GM06990 (cell line): ENCODE measurements around the gene HS3ST1.

ENCODE experiments used
- DNase-seq: peaks from one replicate; pipeline ENCODE4 v3.0.0-alpha.2; 2011; ENCODE audit not compliant: insufficient read length; ENCODE audit errors: extremely low read depth
- H3K27me3 ChIP-seq: replicated peaks from 2 replicates; pipeline ENCODE4 v1.6.0; 2011; ENCODE audit warnings: low read length; ENCODE audit not compliant: control insufficient read depth, insufficient read depth
- H3K36me3 ChIP-seq: 2 replicates; pipeline ENCODE4 v1.5.1; 2011; ENCODE audit warnings: low read length; ENCODE audit not compliant: control insufficient read depth, insufficient read depth
- H3K4me3 ChIP-seq: replicated peaks from 2 replicates; pipeline ENCODE4 v1.5.1; 2011; ENCODE audit warnings: low read depth, mild to moderate bottlenecking, control low read depth, low read length
- TF ChIP-seq, protein P1 (sequence below): IDR thresholded peaks from 2 replicates; pipeline ENCODE4 v1.5.1; 2011; ENCODE audit warnings: low read length, control low read depth, mild to moderate bottlenecking, inconsistent platforms; ENCODE audit not compliant: insufficient read depth, poor library complexity, severe bottlenecking

HS3ST1 gene

GRCh38 chr4:11355226-11355625, 73.5 kb downstream of the HS3ST1 start:
- no peaks in the 10 kb centered on the region for H3K27me3 ChIP-seq
- H3K36me3 ChIP-seq, result no peaks in the 10 kb centered on the region
- TF ChIP-seq, protein P1, sequence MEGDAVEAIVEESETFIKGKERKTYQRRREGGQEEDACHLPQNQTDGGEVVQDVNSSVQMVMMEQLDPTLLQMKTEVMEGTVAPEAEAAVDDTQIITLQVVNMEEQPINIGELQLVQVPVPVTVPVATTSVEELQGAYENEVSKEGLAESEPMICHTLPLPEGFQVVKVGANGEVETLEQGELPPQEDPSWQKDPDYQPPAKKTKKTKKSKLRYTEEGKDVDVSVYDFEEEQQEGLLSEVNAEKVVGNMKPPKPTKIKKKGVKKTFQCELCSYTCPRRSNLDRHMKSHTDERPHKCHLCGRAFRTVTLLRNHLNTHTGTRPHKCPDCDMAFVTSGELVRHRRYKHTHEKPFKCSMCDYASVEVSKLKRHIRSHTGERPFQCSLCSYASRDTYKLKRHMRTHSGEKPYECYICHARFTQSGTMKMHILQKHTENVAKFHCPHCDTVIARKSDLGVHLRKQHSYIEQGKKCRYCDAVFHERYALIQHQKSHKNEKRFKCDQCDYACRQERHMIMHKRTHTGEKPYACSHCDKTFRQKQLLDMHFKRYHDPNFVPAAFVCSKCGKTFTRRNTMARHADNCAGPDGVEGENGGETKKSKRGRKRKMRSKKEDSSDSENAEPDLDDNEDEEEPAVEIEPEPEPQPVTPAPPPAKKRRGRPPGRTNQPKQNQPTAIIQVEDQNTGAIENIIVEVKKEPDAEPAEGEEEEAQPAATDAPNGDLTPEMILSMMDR, result no peak
- H3K4me3 ChIP-seq, result no peak overlapping the region
- no peak for DNase-seq

- Histone ChIP-seq H3K4me3 (no peak overlapping the region), H3K36me3 (no peaks in the 10 kb centered on the region), H3K27me3 (no peaks in the 10 kb centered on the region)
- TF ChIP-seq, protein P1, result no peak
- DNase-seq, result no peak
Measured at GRCh38 chr4:11354531-11354930, 74.2 kb downstream of the HS3ST1 start.

DNA sequence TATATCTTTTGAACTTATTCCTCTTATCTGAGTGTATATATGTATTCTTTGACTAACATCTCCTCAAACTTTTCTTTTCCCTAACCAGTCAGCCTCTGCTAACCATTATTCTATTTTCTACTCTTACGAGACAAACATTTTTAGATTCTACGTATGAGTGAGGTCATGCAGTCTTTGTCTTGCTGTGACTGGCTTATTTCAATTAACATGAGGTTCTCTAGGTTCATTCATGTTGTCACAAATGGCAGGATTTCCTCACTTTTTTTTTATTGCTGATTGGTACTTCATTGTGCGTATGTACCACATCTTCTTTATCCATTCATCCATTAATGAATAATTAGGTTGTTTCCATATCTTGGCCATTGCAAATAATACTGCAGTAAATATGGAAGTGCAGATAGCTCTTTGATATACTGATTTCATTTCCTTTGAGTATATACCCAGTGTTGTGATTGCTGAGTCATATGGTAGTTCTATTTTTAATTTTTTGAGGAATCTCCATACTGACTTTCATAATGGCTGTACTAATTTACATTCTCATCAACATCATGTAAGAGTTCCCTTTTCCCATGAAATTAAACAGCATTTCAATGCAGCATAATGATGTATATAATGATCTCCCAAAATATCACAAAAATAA, 80.1 kb downstream of the HS3ST1 start:
- Histone ChIP-seq H3K27me3 (no peaks in the 10 kb centered on the region), H3K4me3 (no peak overlapping the region), H3K36me3 (no peaks in the 10 kb centered on the region)
- DNase-seq, result no peak
- TF ChIP-seq, protein P1, result no peak

- no peak for DNase-seq
- TF ChIP-seq, protein P1, result no peak
- H3K4me3 ChIP-seq, result no peak overlapping the region
- H3K27me3 ChIP-seq, result no peaks in the 10 kb centered on the region
- no peaks in the 10 kb centered on the region for H3K36me3 ChIP-seq
Measured at GRCh38 chr4:11344916-11345315, 83.8 kb downstream of the HS3ST1 start.

DNA sequence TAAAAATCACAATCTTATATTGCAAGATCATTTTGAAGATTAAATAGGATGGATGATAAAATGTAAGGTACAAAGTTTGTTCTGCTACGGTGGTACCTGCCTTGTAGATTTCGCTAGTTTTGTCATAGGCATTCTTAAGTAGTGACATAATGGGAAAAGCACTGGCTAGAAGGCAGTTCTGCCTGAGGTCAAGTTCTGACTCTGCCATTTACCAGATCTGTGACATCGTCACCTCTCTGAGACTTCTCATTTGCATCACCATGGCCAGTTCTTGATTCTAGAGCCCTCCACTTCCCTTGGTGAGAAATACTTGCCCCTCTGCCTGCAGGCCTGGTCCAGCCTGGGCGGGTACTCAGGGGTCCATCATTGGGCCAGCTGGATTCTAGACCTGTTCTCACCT, 85.2 kb downstream of the HS3ST1 start:
- Histone ChIP-seq H3K4me3 (no peak overlapping the region), H3K36me3 (no peaks in the 10 kb centered on the region), H3K27me3 (no peaks in the 10 kb centered on the region)
- TF ChIP-seq, protein P1, result no peak
- DNase-seq, result no peak
